Fibroblast of villous mesenchyme (primary cell): ENCODE data around the gene TCEA3. TPM values are rescaled to one million over a fixed set of nuclear protein-coding genes. Genes with fewer than 3 reads are reported as not detected.

Experiments used
- DNase-seq: peaks from one replicate; pipeline ENCODE4 v3.0.0-alpha.2; 2010; ENCODE audit warnings: low read depth
- H3K4me3 ChIP-seq: 2 replicates; pipeline ENCODE4 v1.5.1; 2011; ENCODE audit warnings: low read depth, mild to moderate bottlenecking, low read length
- CTCF ChIP-seq: IDR thresholded peaks from 2 replicates; pipeline ENCODE4 v1.5.1; 2012; ENCODE audit warnings: low read depth, mild to moderate bottlenecking, low read length; ENCODE audit not compliant: insufficient read depth
- total RNA-seq: library from RNA; depleted of rRNA; stranded (reverse); fragments of >200 nt; gene quantifications from 2 replicates; pipeline ENCODE4 v1.2.3, GENCODE V29; 2012

TCEA3 gene
- total RNA-seq, 1 donor: 8.6 TPM

- no peak for TF ChIP-seq CTCF
- H3K4me3 ChIP-seq: no peak overlapping the region
- DNase-seq: no peak
Observed at GRCh38 chr1:23395849-23396248, 28.7 kb downstream of the TCEA3 start.

GRCh38 chr1:23395154-23395724 lies 29.3 kb downstream of the TCEA3 start:
- no peak for DNase-seq
- peak overlapping the region; percentile 0 for H3K4me3 ChIP-seq
- TF ChIP-seq CTCF: no peak

- peak; percentile 90 for DNase-seq
- peak overlapping the region; percentile 26 for H3K4me3 ChIP-seq
- TF ChIP-seq CTCF: no peak
Observed at GRCh38 chr1:23394684-23395083, 29.9 kb downstream of the TCEA3 start.

- no peak overlapping the region for H3K4me3 ChIP-seq
- TF ChIP-seq CTCF: no peak
- peak; percentile 99 for DNase-seq
Observed at GRCh38 chr1:23394181-23394580, 30.4 kb downstream of the TCEA3 start.

GRCh38 chr1:23393706-23394105 lies 30.8 kb downstream of the TCEA3 start:
- H3K4me3 ChIP-seq: no peak overlapping the region
- TF ChIP-seq CTCF: no peak
- DNase-seq: peak; percentile 89

- TF ChIP-seq CTCF: no peak
- H3K4me3 ChIP-seq: no peak overlapping the region
- DNase-seq: no peak
Observed at GRCh38 chr1:23392125-23392855, 32.3 kb downstream of the TCEA3 start.
